ENCODE data around the gene SRSF2.

The SRSF2 gene

Small RNA genes lying within 50 kb of the gene (small RNA-seq; reads per million reads assigned to genes)
- gene AC005837.3 (0 to 0.03 reads per million in 2 experiments), gene RF02271 (0 reads per million in 2 experiments), gene RNU6-97P (0 reads per million in 2 experiments), gene RNY4P36 (0.10 to 6.3 reads per million in 2 experiments)
